GM18519 (cell line): ENCODE data around the gene NMRAL1.

Experiments used
- ATAC-seq: cut with Tn5 transposase; IDR thresholded peaks from one replicate; pipeline ENCODE4 v1.9.1; 2021; ENCODE audit warnings: mild to moderate bottlenecking, moderate library complexity; ENCODE audit not compliant: unreplicated experiment, low FRiP score

Gene NMRAL1

DNA sequence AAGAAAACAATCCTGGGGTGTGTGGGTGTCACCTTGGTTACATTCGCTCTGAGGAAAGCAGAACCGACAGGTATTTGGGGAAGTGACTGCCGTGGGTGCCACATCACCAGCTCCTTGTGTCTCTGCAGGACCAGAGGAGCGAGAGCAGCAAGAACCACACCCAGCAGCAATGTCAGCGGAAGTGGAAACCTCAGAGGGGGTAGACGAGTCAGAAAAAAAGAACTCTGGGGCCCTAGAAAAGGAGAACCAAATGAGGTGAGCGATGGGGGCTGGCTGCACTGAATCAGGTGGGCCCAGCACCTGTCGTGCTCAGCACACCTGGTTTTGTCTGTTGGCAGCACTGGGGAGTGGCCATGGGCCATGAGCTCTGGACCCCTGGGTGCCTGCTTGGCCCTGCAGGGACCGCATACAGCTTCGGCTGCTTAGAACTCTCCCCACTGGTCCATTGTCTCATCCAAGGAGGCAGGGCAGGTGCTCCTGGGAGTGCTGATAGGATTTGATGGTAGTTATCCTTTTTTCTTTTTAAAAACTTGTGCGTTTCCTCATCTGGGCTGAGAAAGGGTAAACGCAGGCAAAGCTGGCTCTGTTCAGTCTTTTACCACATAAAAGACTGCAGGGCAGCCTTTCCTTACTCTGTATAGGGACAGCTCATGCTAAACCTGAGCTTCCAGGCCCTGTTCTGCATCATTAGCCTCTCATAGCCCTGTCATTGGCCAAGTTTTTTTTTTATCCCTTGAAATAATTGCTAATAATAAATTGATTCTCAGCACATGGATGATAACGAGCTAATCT lies 31.1 kb upstream of the NMRAL1 start:
- ATAC-seq, result peak; percentile 63

DNA sequence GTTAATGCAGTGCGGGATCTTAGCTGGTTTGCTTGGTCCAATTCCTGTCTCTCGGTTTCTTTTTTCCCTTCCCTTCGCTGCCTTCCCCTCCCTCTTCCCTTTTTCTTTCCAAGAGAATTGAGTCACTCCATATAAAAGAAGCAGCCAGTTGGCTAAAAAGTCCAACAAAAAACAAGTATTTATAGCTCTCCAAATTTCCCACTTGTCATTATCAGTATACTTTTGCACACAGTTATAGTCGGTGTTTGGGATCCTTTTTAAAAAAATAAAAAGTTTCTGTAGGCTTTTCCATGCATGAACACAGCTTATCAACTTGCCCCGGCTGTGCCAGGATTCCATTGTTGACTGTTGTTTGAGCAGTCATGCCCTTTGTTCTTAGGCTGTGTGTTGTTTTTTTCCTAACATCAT lies 26.6 kb upstream of the NMRAL1 start:
- no peak for ATAC-seq

DNA sequence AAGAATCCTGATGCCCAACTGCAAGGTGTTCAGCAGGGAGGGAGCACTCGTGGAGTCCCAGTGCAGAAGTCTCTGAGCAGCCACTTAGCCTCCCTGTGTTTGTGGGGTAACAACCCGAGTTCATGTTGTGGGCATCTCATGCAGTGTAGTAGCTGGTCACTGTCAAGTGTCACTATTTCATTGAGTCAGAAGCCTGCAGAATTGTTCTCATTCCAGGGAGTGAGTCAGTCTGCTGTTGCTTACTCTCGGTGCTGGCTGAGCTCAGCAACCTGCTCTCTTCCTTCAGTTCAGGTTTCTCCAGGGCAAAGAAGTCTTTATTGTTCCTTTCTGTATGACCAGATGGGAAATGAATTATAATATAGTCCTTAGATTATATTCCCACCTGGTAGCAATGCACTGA lies 25.8 kb upstream of the NMRAL1 start:
- no peak for ATAC-seq

DNA sequence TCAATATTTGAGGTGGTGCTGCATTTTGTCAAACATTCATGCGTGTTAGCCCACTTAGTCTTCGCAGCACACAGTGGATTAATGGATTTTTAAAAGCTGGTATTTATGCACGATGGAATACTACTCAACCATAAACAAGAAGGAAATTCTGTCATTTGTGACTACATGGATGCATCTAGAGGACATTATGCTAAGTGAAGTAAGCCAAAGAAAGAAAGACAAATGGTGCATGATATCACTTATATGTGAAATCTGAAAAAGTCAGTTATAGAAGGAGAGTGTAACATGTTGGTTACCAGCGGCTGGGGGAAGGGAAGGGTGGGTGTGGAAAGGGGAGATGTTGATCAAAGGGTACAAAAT lies 24.8 kb upstream of the NMRAL1 start:
- no peak for ATAC-seq

DNA sequence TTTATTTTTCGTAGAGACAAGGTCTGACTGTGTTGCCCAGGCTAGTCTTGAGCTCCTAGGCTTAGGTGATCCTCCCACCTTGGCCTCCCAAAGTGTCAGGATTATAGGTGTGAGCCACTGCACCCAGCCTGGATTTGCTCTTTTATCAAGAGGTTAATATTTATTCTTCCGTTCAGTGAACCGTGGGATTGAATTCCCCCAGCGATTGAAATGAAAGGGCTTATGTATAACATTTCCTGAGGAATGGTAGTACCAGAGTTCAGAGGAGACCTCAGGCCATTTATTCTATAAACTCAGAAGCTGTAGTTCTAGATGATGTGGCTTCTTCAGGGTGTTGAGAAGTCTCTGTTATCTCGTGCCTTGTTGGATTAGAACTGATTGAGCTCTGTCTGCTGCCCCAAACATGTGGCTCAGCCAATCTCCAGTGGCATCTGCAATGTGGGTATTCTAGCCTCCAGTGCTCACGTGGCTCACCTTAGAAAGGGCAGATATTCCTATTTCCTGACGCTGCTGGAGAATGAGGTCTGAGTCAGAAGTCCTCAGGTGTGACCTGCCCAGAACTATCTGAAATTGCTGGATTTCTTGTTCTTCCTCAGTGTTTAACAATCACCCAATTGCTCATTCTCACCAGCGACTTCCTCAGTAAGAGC lies 24.2 kb upstream of the NMRAL1 start:
- ATAC-seq, result no peak

DNA sequence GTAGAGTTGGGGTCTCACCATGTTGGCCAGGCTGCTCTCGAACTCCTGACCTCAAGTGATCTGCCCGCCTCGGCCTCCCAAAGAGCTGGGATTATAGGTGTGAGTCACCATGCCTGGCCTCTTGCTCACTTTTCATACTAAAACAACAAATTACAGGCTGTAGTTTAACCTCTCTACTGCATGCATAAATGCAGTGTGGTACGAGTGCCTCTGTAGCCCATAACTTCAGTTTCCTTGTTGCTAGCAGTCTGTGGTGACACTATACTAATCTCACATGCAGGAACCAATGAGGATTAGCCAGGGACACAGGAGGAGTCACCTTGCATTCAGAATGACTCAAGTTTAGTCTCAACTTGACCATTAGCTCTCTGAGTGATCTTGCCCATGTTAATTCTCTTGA lies 21.9 kb upstream of the NMRAL1 start:
- ATAC-seq, result no peak

DNA sequence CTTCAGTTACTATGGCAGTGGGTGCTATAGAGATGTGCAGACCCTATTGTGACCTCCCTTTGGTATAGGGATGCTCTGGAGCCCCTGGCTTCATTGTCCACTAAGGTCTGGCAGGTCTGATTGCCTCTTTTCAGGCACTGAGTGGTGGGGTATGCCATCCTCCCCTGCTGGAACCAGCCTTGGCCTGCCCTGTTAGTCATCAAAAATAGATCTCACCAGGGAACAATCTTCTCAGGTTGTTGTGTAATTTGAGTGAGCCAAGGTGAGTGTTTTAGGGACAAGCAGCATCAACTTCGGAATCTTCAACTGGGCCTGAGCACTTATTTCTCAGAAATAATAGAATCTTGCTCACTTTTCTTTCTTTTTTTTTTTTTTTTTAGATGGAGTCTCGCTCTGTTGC lies 21.3 kb upstream of the NMRAL1 start:
- no peak for ATAC-seq

DNA sequence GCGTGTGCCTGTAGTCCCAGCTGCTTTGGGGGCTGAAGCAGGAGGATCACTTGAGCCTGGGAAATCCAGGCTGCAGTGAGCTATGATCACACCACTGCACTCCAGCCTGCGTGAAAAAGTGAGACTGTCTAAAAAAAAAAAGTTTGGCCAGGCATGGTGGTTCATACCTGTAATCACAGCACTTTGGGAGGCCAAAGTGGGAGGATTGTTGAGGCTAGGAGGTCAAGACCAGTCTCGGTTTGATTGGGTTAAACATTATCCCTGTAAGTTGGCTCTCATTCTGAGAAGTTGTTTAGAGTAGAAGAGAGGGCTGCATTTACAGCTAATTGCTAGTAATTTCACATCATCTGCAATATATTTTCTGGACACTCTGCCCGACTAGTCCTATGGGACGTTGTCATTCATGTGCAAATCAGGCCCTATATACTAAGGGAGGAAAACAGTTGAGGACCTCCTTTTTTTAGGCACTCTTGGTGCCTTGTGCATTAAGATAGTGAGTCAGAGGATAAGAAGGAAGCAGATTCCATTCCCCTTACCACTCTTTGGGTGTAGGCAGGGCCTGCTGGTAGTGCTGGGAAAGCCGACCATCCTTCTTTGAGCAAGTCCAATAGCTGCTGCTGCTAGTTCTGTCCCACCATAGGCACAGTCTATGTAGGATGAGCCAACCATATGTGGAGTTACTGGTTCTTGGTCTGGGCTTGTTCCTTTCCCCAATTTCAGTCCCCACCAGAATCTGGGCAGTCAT lies 20.5 kb upstream of the NMRAL1 start:
- ATAC-seq, result no peak

DNA sequence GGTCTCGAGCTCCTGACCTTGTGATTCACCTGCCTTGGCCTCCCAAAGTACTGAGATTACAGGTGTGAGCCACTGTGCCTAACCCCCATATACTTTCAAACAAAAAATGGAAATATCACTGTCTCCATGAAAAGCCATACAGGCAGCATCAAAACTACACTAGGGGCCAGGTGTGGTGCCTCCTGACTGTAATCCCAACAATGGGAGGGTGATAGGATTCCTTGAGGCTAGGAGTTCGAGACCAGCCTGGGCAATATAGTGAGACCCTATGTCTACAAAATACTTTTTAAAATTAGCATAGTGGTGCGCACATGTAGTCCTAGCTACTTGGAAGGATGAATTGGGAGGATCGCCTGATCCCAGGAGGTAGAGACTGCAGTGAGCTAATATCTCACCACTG lies 17.5 kb upstream of the NMRAL1 start:
- ATAC-seq, result no peak

DNA sequence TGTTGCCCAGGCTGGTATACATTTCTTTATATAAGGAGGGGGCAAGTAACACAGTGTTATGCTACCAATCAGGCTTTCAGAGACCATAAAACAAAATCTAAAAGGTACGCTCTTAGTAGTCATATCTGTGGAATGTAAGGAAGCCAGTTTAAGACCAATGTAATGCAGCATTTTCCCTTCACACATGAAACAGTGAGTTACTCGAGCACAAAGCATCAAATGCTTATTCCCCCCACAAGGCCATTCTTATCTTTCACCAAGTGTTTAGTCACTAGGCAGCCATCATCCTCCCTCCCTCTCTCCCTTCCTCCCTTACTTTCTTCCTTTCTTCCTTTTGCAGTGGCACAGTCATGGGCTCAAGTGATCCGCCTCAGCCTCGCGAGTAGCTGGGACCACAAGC lies 14.6 kb upstream of the NMRAL1 start:
- ATAC-seq, result no peak

DNA sequence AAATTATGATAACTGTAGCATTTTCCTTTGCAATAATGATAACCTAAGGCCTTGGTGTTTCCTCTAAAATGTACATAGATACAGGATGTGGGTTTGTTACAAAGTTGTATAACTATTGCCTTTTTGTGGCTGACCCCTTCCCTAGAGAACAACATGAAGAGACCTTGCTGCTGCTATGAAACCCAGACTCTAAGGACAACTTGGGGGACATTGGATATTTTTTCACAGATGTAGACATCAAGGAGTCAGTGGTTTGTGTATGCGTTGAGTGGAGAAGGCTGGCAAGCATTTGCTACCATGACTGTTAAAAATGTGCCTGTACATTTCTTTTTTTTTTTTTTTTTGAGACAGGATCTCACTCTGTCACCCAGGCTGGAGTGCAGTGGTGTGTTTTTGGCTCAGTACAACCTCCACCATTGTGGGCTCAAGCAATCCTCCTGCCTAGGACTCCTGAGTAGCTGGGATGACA lies 14.1 kb upstream of the NMRAL1 start:
- no peak for ATAC-seq

DNA sequence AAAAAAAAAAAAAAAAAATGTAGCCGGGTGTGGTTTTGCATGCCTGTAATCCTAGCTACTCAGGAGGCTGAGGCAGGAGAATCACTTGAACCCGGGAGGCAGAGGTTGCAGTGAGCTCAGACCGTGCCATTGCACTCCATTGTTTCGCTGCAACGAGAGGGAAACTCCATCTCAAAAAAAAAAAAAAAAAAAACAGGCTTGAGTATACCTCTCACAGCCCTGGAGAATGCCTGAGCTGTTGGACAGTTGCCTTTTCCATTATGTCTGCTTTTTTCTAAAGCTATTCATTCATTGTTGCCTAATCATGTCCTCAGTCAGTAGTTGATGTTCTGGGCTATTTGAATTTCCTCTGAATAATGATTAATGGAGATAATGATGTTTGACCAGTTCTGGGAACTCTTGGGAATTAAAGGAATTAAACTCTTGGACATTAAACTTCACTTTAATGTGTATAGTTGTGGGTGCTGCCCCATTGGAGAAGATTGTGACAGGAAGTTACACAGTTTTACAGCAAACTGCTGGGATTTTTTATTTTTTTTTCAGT lies 13.6 kb upstream of the NMRAL1 start:
- ATAC-seq, result no peak

DNA sequence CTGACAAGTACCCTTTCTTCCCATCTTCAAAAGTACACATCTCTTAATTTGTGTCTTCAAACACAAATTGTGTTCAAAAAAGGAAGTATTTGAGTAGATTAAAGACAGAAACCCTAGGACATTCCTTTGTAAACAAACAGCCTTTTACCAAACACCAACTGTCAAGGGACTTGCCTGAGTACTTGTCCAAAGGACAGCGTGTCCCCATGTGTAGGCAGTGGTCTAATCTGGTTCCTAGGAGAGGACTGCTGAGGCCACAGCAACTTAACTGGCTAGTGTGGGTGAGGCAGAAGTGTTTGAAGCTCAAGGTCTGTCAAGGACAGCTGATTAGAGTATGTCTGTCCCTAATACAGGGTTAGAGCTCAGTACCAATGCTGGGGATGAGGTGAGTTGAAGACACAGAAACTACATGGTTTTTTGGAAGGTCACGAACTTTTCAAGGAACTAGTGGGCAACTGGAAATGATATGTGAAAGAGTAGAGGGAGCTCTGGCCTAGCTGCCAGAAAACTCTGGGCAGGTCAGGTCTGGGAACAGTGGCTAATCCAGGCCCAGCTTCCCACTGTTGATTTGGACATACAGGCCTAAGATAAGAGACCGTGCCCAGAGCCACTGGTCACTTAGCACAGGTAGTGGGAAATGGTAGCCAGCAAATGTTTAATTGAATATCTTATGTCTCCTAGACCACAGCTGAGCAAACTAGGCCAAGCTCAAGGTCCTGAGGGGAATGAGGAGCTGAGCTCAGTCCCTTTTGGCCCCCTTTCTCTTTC lies 11.9 kb upstream of the NMRAL1 start:
- no peak for ATAC-seq

DNA sequence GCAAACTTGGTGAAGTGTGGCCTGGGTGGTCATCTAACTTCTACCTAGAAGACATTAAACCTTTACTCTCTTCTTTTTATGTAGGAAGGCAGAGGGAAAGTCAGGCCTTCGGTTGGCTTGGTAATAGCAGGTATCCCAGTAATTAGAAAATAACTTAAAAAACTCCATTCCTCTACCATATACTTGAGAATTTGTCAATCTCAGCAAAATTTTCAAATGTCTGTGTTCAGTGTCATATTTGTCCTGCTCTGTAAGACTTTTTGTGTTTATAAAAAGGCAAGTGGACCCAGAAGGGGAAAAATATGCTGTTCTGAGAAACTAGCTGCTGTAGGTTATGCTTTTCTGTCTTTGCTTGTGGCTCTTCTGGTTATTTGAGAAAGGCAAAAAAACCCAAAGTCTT lies 7.5 kb upstream of the NMRAL1 start:
- ATAC-seq, result no peak

DNA sequence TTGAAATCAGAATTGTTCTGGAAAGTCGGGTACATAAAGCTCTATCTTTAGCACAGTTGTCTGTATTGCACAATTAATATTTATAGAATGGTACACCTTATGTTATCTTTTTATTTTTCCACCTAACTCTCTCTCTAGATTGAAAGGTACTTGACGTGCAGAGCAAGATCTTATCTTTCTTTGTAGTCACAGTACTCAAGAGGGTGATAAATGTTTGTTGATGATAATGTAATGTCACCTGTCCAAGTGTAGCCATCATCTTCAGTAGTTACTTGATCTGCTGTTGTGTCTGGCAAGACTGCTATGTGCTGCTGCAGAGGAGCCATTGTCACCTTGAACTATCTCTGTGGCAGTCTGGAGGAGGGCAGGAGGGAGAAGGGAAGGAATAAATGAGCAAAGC lies 7.1 kb upstream of the NMRAL1 start:
- ATAC-seq, result no peak

DNA sequence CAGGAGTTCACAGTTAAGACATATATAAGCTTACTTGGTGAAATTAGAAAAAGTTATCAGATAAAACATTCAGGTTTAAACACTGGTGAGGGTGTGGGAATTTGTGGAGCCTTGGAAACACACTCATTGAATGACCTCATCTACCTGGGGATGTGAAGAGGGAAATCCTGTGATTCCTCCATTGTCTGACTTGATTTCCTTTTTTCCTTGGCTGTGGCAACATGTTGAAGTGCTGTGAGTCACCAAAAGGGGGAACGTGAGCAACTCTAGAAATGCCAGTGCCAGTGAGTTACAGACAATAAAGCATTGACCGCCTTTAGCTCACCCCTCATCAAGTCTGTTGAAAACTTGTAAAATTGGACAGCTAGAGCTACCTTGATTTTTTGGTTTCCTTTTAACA lies 3.5 kb upstream of the NMRAL1 start:
- ATAC-seq, result no peak

DNA sequence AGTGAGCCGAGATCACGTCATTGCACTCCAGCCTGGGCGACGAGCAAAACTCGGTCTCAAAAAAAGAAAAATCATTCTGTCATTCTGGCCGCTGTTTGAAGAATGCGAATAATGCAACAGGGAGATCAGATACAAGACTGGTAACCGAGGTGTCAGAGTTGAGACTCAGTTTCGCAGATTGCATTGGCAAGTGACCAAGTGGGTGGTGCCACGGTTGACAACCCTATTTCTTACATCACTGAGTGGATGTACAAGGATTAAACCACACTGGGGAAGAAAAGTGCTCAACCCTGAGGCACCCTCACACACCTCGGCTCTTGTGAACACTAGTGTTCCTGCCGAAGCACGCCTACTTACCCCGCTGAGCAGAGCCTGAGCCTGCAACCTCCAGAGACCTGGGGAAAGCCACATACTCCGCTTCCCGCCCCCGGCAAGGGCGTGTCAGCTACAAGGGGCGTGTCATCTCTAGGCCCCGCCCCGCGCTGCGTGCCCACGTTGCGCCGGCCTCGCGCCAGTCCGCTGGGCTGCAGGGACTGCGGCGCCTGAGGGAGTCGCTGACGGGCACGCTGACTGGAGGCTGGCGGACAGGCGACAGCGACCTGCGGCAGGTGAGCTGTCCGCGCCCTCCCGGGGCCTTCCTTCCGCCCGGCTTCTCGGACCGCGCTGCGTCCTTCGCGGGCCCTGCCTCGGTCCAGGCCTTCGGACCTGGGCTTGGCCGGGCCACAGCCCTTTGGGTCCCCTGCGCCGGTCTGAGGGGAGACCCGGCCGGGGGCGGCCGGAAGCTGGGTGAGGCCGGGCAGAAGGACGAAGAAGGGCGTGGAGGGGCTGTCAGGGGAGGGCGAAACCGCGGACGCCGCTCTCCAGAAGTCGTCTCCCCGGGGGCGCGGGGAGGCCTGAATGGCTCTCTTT lies 1.7 kb upstream of the NMRAL1 start, which contains the start of gene HMOX2:
TSS of gene HMOX2 (plus strand) at position 519 of the 909 bp plus-strand sequence. CDS start 29,127 bp downstream, outside the sequence.
- peak; percentile 72 for ATAC-seq

DNA sequence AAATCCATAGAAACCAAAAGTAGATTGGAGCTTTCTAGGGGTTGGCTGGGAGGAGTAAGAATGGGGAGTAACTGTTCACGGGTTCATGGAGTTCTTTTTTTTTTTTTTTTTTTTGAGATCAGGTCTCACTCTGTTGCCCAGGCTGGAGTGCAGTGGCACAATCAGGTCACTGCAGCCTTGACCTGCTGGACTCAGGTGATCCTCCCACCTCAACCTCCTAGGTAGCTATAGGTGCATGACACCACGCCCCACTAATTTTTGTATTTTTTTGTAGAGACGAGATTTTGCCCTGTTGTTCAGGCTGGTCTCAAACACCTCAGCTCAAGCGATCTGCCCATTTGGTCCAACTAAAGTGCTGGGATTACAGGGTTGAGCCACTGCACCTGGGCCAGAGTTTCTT lies 1.5 kb downstream of the NMRAL1 start:
- no peak for ATAC-seq

DNA sequence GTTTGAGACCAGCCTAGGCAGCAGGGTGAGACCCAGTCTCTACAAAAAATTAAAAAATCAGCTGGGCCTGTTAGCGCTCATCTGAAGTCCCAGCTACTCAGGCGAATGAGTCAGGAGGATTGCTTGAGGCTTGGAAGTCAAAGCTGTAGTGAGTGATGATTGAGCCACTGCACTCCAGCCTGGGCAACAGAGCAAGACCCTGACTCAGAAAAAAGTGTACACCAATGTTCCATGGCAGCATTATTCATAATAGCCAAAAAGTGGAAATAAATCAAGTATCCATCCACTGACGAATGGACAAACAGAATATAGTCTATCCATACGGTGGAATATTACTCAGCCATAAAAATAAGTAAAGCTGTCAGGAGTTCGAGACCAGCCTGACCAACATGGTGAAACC lies 2.6 kb downstream of the NMRAL1 start:
- ATAC-seq, result no peak
